ENCODE measurements around the gene RIMS3. TPM values are rescaled to one million over a fixed set of nuclear protein-coding genes. Genes with fewer than 3 reads are reported as not detected.
"Not testable (repeated sequence)": the region's sequence is repeated elsewhere in the genome, so short reads cannot be mapped to it uniquely, and the experiment has no call there.

RIMS3 gene
- polyA plus RNA-seq, 3 donors, result 0.21 to 0.79 (median 0.36) TPM

DNA sequence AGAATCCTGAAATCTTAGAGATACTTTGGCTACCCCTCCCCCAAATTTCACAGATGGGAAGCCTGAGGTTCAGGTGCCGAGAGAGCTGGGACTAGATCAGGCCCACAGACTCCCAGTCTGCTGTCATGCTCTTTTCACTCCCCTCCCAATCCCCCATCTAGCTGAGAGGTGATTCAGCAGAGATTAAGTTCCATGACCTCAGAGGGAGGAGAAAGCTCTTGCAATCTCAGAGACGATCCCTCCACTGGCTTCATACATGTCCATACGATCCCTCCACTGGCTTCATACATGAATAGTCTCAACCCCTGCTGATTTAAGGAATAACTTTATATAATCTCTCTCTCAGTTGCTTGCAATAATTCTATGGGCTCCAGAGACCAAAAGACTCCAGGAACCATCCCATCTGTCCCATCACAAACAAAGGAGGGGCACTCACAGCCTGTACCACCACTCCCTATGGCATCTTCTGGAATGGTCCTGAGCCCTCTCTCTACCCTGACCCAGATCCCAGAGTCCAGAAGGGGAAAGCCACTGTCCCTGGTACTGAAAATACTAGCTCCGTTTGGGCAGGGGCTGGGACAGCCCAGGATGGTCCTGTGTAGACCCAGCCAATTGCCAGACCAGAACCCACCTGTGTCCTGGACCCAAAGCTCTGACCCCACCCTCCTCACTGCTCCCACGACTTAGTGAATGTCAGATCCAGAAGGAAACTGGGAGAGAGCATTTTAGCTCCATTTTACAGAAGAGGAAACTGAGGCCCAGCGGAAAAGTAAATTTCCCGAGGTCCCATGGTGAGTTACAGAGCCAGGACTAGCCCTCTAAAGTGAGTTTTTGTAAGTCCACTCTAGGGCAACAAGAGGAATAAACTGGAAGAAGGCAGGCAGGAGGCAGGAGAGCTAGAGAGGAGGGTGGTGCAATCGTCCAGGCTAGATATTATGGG, 27.1 kb downstream of the RIMS3 start:
- WGBS, 3 donors, result 75 to 78% (median 75%) methylated on average over 8 of the region's 8 CpGs
- no peak overlapping the region for H3K27ac ChIP-seq (ENCODE audit: low read depth, low read length)

DNA sequence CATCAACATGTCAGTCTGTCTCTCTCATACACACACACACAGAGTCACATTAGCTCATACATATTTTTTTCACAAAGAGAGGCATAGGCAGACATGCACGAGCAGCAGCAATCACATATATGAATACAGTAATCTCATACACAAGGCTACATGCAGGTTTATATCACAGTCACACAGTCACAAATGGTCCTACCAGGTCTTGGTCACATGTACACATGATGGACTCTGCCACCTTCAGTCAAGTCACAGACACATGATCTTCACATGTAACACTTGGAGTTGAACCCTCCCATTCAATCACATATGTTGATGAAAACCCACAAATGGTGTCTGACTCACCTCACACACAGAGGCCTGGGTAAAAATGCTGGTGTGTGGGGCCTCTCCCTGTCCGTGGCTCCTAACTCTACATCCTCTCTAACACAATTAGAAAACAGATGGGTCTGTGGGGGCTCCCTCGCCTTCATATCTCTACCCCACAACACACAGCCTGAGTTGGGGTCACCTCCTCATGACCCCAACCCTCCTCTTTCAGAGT, 27.9 kb downstream of the RIMS3 start:
- H3K27ac ChIP-seq (ENCODE audit: low read depth, low read length), result no peak overlapping the region
- 75 to 83% (median 79%) methylated on average over 3 of the region's 3 CpGs for WGBS, 3 donors

DNA sequence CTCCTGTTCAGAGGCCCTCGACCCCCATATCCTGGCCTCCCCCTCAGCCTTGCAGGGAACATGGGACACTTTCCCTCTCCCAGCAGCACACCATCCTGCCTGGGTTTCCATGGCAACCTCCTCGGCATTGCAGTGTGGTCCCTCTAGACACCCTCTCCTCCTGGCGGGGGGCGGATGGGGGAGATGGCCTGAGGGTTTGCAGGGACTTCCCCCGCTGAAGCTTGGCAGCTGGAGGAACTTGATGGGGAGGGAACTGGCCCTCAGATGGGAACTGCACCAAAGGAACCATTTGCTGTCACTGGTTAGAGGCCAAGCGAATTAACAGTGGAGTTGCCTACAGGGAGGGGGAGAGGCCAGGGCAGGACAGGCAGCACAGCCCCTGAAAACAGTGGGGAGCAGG, 28.7 kb downstream of the RIMS3 start:
- 45 to 72% (median 50%) methylated on average over 6 of the region's 6 CpGs for WGBS, 3 donors
- H3K27ac ChIP-seq (ENCODE audit: low read depth, low read length), result no peak overlapping the region

DNA sequence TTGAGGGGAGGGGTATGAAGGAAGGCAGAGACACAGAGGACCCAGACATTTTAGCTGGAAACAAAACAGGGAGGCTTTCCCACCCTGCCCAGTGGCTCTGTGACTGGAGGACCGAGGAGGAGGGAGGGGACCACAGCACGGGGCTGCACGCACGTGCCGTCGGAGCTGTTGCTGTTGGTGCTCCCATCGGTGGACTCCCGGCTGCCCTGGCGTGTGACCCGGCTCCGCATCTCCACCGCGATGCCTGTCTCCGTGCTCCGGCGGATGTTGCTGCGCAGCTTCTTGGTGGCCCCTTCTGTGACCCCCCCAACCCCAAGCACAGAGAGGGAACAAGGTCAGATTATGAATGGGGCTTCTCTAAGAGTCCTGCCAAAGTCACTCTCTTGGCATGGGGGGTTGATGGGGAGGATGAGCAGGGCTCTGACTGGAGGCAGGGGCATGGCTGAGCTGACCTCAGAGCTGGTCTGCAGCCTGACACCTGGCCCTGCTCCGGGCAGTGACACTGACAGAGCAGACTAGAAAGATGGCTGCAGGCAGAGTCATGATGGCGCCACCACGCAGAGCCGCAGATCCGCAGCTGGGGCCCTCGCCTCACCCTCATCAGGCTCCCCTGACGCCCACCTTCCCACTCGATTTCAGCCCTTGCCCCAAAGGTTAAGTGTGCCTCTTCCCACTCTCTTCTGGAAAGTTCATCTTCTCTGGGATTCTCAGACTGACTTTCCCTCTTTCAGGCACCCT, 29.6 kb downstream of the RIMS3 start:
- H3K27ac ChIP-seq (ENCODE audit: low read depth, low read length), result no peak overlapping the region
- WGBS, 3 donors, result 94 to 97% (median 96%) methylated on average over 25 of the region's 25 CpGs

DNA sequence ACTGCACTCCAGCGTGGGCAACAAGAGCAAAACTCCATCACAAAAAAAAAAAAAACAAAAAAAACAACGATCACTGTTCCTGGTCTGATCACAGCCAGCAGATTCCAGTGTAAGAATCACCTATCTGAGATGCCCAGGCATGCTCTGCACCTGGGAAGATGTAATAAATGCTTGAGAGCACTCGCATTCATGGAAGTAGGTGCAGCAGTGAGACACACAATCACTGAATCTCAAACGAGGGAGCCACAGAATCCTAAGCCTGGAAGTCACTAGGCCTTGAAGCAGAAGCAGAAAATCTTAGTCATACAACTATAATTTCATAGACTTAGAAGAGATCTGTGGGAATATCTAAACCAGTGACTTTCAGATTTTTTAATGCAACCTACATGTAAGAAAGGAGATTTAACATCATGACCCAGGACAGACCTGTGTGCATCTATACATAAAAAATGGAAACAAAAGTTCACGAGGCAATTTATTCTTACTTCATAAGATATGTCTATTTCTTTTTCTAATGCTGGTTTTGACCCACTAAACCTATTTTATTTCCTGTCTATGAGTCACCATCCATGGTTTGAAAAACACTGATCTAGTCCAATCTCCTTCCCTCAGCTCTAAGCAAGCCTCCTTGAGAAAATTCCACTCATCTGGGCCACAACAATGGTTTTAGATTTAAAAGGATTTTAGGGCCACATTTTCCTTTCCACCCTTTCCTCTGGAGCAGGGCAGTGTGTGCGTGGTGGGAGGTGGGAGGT, 30.4 kb downstream of the RIMS3 start:
- WGBS, 3 donors, result 85 to 94% (median 90%) methylated on average over 6 of the region's 6 CpGs
- no peak overlapping the region for H3K27ac ChIP-seq (ENCODE audit: low read depth, low read length)

DNA sequence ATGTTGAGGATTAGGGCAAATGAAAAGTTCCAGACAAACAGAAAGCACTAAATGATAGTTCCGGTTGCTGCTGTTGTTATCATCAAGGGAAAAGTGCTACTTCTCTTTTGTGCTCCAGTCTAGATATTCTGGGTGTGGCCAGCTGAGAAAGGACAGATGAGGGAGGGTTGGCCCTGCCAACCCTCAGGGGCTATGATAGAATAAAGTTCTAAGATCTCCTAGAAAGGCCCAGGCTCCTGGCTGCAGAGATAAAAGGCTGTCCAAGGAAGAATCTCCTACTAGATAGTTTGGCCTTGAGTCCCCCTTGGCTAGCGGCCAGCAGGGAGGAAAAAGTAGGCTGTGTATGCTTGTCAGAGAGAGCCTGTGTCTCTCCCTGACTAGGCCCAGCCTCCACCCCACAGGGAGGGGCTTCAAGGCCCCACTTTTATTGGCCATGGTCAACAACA, 31.5 kb downstream of the RIMS3 start:
- H3K27ac ChIP-seq (ENCODE audit: low read depth, low read length), result no peak overlapping the region
- WGBS, 3 donors, result 50 to 68% (median 56%) methylated on average over 2 of the region's 2 CpGs

DNA sequence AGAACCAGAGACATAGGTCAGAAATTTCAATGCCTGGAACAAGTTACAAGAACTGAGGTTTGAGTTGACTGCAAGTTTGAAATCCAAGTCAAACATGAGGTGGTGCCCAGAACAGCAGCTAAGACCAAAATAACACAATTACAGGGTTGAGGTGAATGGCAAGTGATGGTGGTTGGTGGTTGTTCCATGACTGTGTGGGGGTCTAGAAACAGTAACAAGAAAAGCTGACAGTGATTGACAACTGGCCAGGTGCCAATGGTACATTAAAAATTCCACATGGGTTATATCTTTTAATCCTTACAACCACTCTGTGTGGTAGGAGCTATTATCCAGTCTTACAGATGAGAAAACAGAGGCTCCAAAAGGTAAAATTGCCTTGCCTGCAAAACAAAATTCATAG, 32.0 kb downstream of the RIMS3 start:
- H3K27ac ChIP-seq (ENCODE audit: low read depth, low read length), result no peak overlapping the region

DNA sequence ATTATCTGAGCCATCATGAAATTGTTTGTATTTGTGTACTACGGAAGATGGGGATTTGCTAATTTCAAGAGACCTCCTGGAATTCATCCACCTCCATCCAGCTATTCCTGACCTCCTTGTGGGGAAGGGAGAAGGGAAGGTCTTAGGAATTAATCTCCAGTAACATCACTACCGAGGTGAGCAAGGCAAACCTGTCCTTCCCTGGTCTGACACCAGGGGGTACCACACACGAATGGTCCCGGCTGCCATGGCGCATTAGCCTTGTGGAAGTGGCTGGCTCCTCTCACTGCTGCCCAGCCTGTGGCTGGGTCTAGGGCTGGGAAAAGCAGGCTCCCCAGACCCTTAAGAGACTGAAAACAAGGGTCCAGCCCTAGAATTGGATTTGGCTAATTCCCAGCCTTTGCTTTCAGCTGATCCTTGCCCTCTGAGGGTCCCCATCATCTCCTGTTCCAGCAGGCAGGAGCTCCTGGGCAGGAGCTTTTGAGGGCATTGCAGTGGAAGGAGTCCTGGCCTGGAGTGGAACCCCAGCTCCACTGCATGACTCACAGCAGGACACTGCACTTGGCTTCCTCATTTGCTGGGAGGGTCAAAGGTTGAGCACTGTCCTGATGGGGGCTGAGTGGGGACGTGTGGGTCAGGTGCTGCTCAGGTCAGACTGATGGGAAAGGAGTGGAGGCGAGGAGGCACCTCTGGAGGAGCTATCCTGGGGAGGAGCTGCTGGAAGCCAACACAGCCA, 34.8 kb downstream of the RIMS3 start:
- 62 to 67% (median 62%) methylated on average over 7 of the region's 7 CpGs for WGBS, 3 donors
- H3K27ac ChIP-seq (ENCODE audit: low read depth, low read length), result no peak overlapping the region

DNA sequence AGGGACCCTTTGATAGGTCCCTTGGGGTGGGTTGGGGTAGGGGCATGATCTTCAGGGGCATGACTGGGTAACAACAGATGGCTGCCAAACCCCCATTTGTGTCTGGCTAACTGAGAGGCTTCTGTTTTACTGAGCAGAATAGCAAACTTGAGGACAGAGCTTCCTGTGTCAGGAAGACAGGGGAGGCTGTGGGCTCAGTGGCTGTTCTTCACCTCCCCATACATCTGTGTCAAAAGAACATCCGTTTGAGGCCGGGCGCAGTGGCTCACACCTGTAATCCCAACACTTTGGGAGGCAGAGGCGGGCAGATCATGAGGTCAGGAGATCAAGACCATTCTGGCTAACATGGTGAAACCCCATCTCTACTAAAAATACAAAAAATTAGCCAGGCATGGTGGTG, 35.9 kb downstream of the RIMS3 start:
- WGBS, 3 donors, result 57 to 78% (median 65%) methylated on average over 4 of the region's 4 CpGs

DNA sequence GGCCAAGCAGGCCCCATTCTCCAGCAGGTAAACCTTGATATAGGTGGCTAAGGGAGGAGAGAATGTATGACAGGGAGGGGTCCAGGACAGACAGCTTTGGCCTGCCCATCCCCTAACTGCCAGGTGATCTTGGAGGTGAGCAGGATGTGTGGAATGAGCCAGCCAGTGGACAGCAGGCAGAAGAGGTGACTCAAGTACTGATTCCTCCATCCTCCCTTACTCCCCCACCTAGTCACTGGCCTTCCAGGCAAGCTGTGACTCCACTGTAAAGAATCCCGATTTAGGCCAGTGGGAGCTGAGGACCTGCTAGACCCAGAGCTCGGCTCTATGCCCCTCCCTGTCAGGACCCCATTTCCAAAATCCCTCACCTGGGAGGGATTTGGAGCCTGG, 36.6 kb downstream of the RIMS3 start:
- 93 to 94% (median 93%) methylated on average over 2 of the region's 2 CpGs for WGBS, 3 donors
- H3K27ac ChIP-seq (ENCODE audit: low read depth, low read length), result no peak overlapping the region

More for the DNA sequence above, 35.9 kb downstream of the RIMS3 start:
- H3K27ac ChIP-seq (ENCODE audit: low read depth, low read length), result not testable (repeated sequence)

DNA sequence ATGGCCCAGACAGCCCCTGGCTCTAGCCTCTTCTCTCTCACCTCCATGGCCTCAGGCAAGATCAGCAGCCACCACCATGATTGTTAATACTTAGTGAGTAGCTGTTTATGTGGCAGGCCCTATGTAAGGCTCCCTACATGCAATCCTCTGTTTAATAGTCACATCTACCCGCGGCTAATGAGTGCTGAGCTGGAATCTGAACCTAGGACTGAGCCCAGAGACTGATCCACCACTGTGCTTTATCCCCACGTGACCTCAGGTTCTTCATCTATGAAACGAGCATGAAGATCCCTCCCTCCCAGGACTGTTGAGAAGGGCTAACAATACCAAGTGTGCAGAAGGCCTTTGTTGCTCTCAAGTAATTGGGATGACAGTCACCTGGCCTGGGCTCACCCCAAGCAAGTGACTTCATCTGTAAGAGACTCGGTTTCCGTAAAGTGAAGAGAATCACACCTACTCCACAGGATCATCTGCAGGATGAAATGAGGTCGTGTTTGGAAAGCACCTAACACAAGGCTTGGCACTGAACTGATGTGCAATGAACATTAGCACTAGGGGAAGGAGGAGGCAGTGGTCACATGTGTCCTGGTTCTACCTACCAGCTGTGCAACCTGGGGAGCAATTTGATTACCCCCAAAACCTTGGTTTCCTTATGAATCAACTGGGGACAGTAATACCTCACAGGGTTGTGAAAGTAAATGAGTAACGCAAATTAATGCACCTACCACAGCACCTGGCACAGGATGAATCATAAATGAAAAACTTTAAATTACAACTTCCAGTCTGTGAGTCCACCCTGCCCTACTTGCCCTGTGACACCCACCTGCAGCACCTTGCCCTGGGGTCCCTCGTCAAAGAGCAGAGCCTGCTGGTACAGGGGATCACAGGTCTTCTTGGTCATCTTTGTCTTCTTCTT, 37.2 kb downstream of the RIMS3 start:
- 75 to 85% (median 78%) methylated on average over 9 of the region's 9 CpGs for WGBS, 3 donors
- H3K27ac ChIP-seq (ENCODE audit: low read depth, low read length), result no peak overlapping the region

DNA sequence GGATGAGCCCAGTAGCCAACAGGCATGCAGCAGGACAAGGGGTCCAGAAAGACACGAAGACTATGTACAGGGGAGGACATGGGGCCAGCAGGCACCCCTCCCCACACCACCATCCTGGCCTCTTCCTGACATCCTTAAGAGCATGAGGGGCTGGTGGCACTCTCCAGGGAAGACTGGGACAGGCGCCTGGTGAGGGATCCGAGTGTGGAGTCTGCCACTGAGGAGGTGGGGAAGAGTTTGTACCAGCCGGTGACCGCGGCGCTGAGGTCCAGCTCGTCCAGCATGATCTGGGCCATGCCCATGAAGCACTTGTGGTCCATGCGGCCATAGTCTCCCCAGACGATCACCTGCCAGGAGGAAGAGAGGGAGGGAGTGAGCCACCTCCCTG, 39.1 kb downstream of the RIMS3 start:
- 89 to 94% (median 93%) methylated on average over 10 of the region's 10 CpGs for WGBS, 3 donors
- no peak overlapping the region for H3K27ac ChIP-seq (ENCODE audit: low read depth, low read length)

DNA sequence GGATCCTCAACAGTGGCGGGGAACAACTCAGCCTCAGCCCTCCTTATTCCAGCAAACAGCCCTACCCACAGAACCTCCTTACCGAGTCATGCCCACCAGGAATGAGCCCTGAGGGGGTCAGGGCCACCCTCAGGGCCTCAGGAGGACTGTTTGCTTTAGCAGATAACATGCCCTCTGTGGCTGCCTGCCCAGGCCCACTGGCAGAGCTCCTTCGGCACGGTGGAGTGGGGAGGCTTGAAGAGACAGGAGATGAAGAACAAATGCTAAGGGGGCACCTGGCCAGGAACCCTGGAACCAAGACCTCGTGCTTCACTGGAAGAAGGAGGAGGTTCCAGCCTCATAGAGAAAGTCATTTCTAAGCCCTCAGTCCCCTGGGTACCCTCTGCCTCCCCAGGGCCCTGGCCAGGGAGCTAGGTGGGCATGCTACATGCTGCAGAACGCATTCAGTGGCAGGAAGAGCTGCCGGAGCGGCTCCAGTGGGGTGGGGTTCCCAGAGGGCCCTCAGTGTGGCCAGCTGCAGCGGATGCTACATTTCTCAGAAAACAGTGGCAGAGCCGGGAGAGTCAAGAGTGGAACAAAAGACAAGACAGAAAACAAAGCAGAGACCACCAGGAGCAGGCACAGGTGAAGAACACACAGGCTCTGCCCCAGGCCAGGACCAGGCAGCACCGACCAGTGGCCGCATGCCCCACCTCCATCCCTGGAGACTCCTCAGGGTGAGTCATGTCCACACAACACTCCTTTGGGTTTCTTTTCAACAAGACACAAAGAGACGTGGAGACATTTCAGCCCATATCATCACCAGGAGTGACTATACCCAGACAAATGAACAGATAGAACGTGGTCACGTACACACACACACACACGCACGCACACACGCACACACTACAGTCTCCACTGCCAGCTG, 39.8 kb downstream of the RIMS3 start:
- 61 to 70% (median 67%) methylated on average over 18 of the region's 18 CpGs for WGBS, 3 donors
- H3K27ac ChIP-seq (ENCODE audit: low read depth, low read length), result no peak overlapping the region

DNA sequence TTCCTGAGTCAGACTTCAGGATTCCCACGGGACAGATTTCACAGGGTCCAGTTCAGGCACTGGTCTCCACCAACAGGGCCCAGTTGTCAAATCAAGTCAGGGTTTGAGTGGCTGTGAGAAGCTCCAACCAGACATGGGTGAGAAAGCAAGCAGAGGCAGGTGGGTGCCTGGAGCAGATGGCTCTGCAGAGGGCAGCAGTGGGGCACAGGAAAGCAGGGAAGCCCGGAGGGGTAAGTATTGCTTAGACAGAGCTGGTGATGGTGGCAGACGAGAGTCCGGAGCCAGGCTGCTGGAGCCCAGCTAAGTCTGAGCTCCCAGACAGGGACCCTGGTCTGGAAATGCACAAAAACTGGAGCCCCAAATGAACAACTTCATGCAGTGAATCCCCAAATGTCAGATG, 40.4 kb downstream of the RIMS3 start:
- 47 to 60% (median 59%) methylated on average over 4 of the region's 4 CpGs for whole genome bisulfite sequencing, 3 donors
- H3K27ac ChIP-seq (ENCODE audit: low read depth, low read length), result no peak overlapping the region

DNA sequence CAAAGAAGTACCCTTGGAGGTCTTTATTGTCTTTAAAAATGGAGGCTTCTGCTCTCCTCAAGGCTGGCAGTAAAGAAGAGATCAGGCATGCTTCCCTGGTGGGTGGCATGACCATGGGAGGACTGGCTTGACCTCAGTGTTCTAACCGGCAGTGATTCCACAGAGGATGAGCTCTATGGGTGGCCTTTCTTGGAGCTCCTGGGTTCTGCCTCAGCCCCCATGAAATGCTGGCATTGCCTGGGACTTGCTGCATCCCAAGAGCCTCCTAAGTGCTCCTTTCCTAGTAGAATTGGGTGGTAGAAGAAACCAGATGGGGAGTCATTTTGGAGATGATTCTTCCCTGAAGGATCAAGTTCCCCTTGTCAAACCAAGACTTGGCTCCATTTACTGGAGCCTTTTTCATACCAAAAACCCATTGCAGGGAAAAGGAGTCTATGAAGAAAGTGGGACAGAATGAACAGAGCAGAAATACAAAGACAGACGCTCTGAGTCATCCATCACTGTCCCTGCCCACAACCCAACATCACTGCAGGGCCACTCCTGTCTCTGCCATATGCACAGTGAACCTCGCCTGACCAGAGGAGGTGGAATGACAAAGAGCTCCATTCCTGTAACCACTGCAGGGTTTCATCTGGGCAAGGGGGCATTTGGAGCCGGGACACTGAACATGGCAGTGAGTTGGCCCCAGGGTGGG, 42.4 kb downstream of the RIMS3 start:
- 81 to 87% (median 81%) methylated on average over 4 of the region's 4 CpGs for WGBS, 3 donors
- no peak overlapping the region for H3K27ac ChIP-seq (ENCODE audit: low read depth, low read length)
